Neutrophil (primary cell): ENCODE results near the gene ARHGAP6.

Experiments
- H3K27ac ChIP-seq: fragments of 200-600 bp; sonication (generic); 2 replicates; pipeline ENCODE4 v1.5.1; 2016; ENCODE audit warnings: mild to moderate bottlenecking, moderate library complexity
- H3K27me3 ChIP-seq: fragments of 200-600 bp; sonication (generic); 2 replicates; pipeline ENCODE4 v1.6.0; 2016; ENCODE audit warnings: mild to moderate bottlenecking
- H3K36me3 ChIP-seq: fragments of 200-600 bp; sonication (generic); 2 replicates; pipeline ENCODE4 v1.5.1; 2017
- H3K4me1 ChIP-seq, 2 experiments: fragments of 200-600 bp in 1 of 2; sonication (generic) in 1 of 2; 1 replicate in 1 of 2; 2 replicates in 1 of 2; pipeline versions ENCODE4 v1.5.1 to v1.6.1; 2013 to 2016; ENCODE audit warnings: low read depth in 1 of 2, low read length in 1 of 2, mild to moderate bottlenecking in 1 of 2, moderate library complexity in 1 of 2; ENCODE audit not compliant: control insufficient read depth in 1 of 2, insufficient read depth in 1 of 2
- H3K4me3 ChIP-seq, 2 experiments: fragments of 200-600 bp in 1 of 2; sonication (generic) in 1 of 2; 1 replicate in 1 of 2; 2 replicates in 1 of 2; pipeline ENCODE4 v1.5.1; 2013 to 2016; ENCODE audit warnings: low read depth in 1 of 2, low read length in 1 of 2, mild to moderate bottlenecking in 1 of 2, moderate library complexity in 1 of 2
- H3K9me3 ChIP-seq: fragments of 200-600 bp; sonication (generic); 2 replicates; pipeline ENCODE4 v1.5.1; 2016
- TF ChIP-seq, protein P1 (sequence below): fragments of 200-600 bp; sonication (generic); IDR thresholded peaks from 2 replicates; pipeline ENCODE4 v1.5.1; 2016; ENCODE audit warnings: antibody characterized with exemption

The ARHGAP6 gene

DNA sequence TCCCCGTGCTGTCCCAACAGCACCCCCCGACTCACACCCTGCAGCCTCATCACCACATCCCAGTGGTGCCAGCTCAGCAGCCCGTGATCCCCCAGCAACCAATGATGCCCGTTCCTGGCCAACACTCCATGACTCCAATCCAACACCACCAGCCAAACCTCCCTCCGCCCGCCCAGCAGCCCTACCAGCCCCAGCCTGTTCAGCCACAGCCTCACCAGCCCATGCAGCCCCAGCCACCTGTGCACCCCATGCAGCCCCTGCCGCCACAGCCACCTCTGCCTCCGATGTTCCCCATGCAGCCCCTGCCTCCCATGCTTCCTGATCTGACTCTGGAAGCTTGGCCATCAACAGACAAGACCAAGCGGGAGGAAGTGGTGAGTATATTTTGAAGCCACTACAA is 367.1 kb downstream of the ARHGAP6 start:
- H3K36me3 ChIP-seq: no peaks in the 10 kb centered on the region
- H3K4me1 ChIP-seq: no peaks in the 10 kb centered on the region
- H3K9me3 ChIP-seq: no peaks in the 10 kb centered on the region
- H3K4me3 ChIP-seq: no peak overlapping the region
- H3K27me3 ChIP-seq: no peaks in the 10 kb centered on the region
- H3K27ac ChIP-seq: no peak overlapping the region
- TF ChIP-seq, protein P1, sequence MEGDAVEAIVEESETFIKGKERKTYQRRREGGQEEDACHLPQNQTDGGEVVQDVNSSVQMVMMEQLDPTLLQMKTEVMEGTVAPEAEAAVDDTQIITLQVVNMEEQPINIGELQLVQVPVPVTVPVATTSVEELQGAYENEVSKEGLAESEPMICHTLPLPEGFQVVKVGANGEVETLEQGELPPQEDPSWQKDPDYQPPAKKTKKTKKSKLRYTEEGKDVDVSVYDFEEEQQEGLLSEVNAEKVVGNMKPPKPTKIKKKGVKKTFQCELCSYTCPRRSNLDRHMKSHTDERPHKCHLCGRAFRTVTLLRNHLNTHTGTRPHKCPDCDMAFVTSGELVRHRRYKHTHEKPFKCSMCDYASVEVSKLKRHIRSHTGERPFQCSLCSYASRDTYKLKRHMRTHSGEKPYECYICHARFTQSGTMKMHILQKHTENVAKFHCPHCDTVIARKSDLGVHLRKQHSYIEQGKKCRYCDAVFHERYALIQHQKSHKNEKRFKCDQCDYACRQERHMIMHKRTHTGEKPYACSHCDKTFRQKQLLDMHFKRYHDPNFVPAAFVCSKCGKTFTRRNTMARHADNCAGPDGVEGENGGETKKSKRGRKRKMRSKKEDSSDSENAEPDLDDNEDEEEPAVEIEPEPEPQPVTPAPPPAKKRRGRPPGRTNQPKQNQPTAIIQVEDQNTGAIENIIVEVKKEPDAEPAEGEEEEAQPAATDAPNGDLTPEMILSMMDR: no peak

DNA sequence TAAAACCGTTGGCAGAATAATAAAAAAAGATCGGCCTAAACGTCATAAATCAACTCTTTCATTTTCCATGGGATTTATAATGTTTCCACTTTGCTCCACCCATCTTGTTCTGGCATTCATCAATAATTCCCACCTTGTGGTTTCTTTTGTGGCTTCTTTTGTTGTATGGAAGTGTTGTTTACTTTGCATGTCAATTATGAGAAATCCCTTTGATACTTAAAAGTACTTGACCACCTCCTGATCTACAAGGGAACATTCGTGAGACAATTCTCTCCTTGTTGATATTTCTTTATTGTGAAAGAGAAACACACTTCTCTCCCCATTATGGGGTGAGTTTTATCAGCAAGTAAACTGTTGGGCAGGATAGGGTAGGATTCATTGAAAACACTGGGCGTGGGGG is 369.7 kb downstream of the ARHGAP6 start:
- no peak overlapping the region for H3K27ac ChIP-seq
- no peaks in the 10 kb centered on the region for H3K27me3 ChIP-seq
- TF ChIP-seq, protein P1: no peak
- no peaks in the 10 kb centered on the region for H3K36me3 ChIP-seq
- no peaks in the 10 kb centered on the region for H3K4me1 ChIP-seq
- no peak overlapping the region for H3K4me3 ChIP-seq
- H3K9me3 ChIP-seq: no peaks in the 10 kb centered on the region

DNA sequence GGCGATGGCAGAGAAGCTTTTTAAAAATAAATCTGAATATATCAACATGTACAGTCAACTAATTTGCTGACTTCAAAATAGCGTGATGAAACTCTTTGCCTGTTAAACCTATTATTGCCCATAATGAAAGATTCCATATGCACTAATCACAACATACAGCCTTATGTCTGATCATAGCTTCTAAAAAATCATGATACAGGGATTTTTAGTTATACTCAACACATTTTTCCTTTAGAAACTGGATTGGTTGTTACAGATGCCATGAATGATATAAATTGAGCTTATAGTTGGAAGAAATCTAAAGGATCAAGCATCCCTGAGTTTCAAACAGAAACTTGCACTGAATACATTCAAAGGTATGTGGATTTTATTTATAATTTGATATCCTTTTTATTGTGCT is 372.6 kb downstream of the ARHGAP6 start, which contains the start of gene AMELX:
TSS of gene AMELX (plus strand) at position 301 of the 400 bp plus-strand sequence. CDS start 1,376 bp downstream, outside the sequence.
- H3K4me1 ChIP-seq: no peaks in the 10 kb centered on the region
- TF ChIP-seq, protein P1: no peak
- no peak within 1 kb of the TSS for H3K27ac ChIP-seq
- no peaks in the 10 kb centered on the region for H3K27me3 ChIP-seq
- no peak within 1 kb of the TSS for H3K4me3 ChIP-seq
- no peaks in the 10 kb centered on the region for H3K36me3 ChIP-seq
- H3K9me3 ChIP-seq: no peaks in the 10 kb centered on the region

DNA sequence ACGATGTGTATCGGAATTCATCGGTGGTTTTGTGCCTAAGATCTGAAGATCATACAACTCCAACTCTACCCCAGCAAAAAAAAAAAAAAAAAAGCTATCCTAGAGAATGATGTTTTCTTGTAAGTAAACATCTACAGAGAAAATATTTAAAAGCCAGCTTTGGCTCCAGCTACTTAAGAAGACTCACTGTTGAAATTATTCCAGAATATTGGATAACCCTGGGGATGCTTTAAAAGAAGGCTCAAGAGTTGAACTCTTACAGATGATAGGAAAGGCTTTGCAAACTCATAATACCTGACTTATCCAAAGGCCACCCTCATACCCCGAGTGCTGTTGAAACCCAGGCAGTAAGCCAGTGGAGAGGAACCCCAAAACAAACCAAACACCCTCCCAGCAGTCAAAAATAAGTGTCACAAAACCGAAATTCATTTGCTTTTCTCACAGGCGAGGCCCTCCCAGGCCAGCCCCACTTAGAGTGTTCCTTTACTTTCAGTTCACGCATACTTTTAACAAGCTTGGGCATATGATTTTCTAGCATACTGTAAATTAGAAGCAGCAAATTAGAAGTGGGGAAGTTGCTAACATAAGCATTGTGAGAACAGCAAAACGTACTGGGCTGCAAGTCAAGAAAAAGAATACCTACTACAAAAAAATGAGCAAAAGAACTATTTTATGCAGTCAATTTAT is 375.2 kb downstream of the ARHGAP6 start:
- no peaks in the 10 kb centered on the region for H3K36me3 ChIP-seq

DNA sequence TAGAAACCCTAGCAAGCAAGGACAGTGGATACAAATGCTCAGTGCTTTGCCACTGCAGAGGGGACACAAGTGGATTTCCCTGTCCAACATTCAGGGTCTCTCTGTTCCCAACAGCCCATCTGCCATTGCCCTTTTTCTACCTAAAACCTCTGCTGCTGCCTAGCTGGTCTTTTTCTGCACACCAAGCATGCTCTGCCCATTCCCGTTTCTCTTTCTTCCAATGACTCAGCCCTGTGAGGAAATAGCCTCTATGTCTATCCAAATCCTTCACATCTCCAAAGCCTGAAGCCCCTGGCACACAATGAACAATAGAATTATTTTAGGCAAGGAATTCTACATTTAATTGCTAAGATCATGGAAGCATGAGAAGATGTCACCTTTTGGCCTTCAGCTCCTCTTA is 378.2 kb downstream of the ARHGAP6 start:
- no peaks in the 10 kb centered on the region for H3K27me3 ChIP-seq
- H3K36me3 ChIP-seq: no peaks in the 10 kb centered on the region
- no peak overlapping the region for H3K4me3 ChIP-seq
- H3K27ac ChIP-seq: no peak overlapping the region
- TF ChIP-seq, protein P1: no peak
- no peaks in the 10 kb centered on the region for H3K9me3 ChIP-seq
- H3K4me1 ChIP-seq: no peaks in the 10 kb centered on the region

More for the DNA sequence above, 375.2 kb downstream of the ARHGAP6 start:
- Histone ChIP-seq H3K9me3 (no peaks in the 10 kb centered on the region), H3K27ac (no peak overlapping the region), H3K4me1 (no peaks in the 10 kb centered on the region), H3K4me3 (no peak overlapping the region), H3K27me3 (no peaks in the 10 kb centered on the region)
- TF ChIP-seq, protein P1: no peak
